Measurements from ENCODE around the gene MEA1. TPM values are rescaled to one million over a fixed set of nuclear protein-coding genes. Genes with fewer than 3 reads are reported as not detected.
"Not testable (repeated sequence)": the region's sequence is repeated elsewhere in the genome, so short reads cannot be mapped to it uniquely, and the experiment has no call there.

The MEA1 gene
- total and polyA plus RNA-seq, 7 donors = 20.3 to 95.2 (median 27.5) TPM

DNA sequence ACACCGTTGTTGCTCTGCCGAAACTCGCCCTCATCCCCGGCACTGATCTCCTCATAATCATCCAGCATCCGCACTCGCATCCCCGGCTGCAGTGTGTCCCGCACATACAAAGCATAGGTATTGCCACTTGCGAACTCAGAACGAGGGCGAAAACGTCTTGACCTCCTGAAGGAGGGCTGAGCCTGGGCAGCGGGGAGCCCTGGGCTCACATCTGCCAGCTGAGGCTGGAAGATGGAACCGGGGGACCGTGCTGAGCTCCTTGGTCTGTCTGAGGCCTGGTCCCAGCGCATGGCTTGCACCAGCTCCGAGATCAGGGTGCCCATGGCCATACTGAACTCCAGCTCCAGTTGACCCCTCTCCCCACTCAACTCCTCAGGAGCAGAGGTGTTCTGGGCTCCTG lies 37.2 kb upstream of the MEA1 start:
- intact Hi-C loops (cut with DNase I) = loop anchor here in 1 of 2 donors (5.0 kb wide), 1 partner anchor 34 kb away; no protein-coding TSS in a partner anchor
- WGBS, 3 donors = 90 to 96% (median 92%) methylated on average over 17 of the region's 17 CpGs

GRCh38 chr6:43047998-43048397 lies 34.3 kb upstream of the MEA1 start:
- 81 to 89% (median 85%) methylated on average over 7 of the region's 7 CpGs for WGBS, 3 donors
- DNase-seq (no peak), ATAC-seq (no peak)
- Histone ChIP-seq H3K27me3 (ENCODE audit: insufficient read depth in 3 of 3, low read length in 2 of 3) (no peaks in the 10 kb centered on the region), H3K27ac (no peak overlapping the region), H3K4me3 (no peak overlapping the region), H3K9me3 (no peaks in the 10 kb centered on the region), H3K36me3 (ENCODE audit: insufficient read depth in 1 of 2, low read depth in 1 of 2) (peaks cover 9 to 83% of the 10 kb centered on the region in 2 donors), H3K4me1 (no peaks in the 10 kb centered on the region)
- TF ChIP-seq CTCF (IDR thresholded peaks at IDR 0.05) = no peak
- intact Hi-C loops (cut with DNase I) = no loop called here

More for the DNA sequence above, 37.2 kb upstream of the MEA1 start:
- H3K4me3 ChIP-seq = no peak overlapping the region
- no peaks in the 10 kb centered on the region for H3K9me3 ChIP-seq
- DNase-seq = no peak
- no peaks in the 10 kb centered on the region for H3K27me3 ChIP-seq (ENCODE audit: insufficient read depth in 3 of 3, low read length in 2 of 3)
- H3K4me1 ChIP-seq = peaks cover 4% of the 10 kb centered on the region
- no peak for ATAC-seq
- no peak overlapping the region for H3K27ac ChIP-seq
- peaks cover 5 to 68% of the 10 kb centered on the region in 2 donors for H3K36me3 ChIP-seq (ENCODE audit: insufficient read depth in 1 of 2, low read depth in 1 of 2)
- TF ChIP-seq CTCF (IDR thresholded peaks at IDR 0.05) = no peak

DNA sequence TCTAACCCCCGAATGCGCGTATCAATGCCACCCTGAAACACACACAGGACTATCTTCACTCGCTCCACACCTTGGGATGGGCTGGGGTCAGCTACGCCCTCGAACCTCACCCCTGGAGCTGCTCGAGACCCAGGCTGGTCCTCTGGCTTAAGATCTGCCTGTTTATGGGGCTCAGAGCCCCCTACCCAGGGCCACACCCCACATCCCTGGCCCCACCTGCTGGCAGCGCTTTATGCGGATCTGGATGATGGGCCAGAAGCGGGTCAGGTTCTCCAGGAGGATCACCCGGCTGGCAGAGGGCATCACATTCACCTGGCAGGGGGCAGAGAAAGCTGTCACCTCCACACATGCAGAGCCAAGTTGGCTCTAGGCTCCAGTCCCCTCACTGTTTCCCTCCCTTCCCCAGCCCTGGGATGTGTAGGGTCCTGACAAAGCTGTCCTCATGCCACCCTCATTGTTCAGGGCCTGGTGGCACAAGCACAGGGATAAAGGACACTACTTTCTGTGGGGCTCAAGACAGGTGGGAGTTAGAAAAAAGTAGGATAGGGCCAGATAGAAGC lies 31.7 kb upstream of the MEA1 start:
- DNase-seq = no peak
- Histone ChIP-seq H3K4me3 (no peak overlapping the region), H3K27ac (no peak overlapping the region), H3K9me3 (no peaks in the 10 kb centered on the region), H3K36me3 (ENCODE audit: insufficient read depth in 1 of 2, low read depth in 1 of 2) (peaks cover 9 to 88% of the 10 kb centered on the region in 2 donors), H3K27me3 (ENCODE audit: insufficient read depth in 3 of 3, low read length in 2 of 3) (no peaks in the 10 kb centered on the region), H3K4me1 (no peaks in the 10 kb centered on the region)
- intact Hi-C loops (cut with DNase I) = no loop called here
- WGBS, 3 donors = 86 to 92% (median 87%) methylated on average over 11 of the region's 11 CpGs
- ATAC-seq = no peak
- no peak for TF ChIP-seq CTCF (IDR thresholded peaks at IDR 0.05)

DNA sequence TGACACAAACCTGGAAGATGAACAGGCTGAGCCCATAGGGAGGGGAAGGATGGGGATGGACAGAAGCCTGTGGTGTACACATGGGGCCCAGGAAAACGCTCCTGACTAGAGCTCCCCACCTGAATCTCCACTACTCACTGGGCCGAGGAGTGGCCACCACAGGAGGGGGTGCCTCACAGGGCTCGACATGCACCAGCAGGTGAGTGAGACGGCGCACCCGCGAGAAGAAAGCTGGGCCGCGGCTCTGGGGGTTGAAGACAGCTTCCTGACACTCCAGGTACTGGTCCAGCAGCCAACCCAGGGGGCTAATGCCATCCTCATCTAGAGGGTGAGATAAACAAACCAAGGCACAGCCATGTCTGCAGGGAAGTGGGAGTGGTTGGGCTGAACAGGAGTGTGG lies 29.6 kb upstream of the MEA1 start:
- no peak for ATAC-seq
- Histone ChIP-seq H3K27ac (no peak overlapping the region), H3K4me3 (no peak overlapping the region), H3K4me1 (no peaks in the 10 kb centered on the region), H3K27me3 (ENCODE audit: insufficient read depth in 3 of 3, low read length in 2 of 3) (no peaks in the 10 kb centered on the region), H3K9me3 (no peaks in the 10 kb centered on the region), H3K36me3 (ENCODE audit: insufficient read depth in 1 of 2, low read depth in 1 of 2) (peaks cover 8 to 84% of the 10 kb centered on the region in 2 donors)
- no peak for DNase-seq
- TF ChIP-seq CTCF (IDR thresholded peaks at IDR 0.05) = no peak
- intact Hi-C loops (cut with DNase I) = no loop called here
- 90 to 96% (median 92%) methylated on average over 9 of the region's 9 CpGs for WGBS, 3 donors

DNA sequence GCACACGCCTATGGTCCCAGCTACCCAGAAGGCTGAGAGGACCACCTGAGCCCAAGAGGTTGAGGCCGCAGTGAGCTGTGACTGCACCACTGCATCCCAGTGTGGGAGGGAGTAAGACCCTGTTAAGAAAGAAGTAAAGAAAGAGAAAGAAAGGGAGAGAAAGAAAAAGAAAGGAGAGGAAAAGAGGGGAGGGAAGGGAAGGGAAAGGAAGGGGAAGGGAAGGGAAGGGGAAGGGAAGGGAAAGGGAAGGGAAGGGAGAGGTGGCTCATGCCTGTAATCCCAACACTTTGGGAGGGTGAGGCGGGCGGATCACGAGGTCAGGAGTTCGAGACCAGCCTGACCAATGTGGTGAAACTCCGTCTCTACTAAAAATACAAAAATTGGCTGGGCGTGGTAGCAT lies 27.7 kb upstream of the MEA1 start:
- intact Hi-C loops (cut with DNase I); DNase-seq; H3K27ac ChIP-seq; H3K4me1 ChIP-seq; H3K27me3 ChIP-seq (ENCODE audit: insufficient read depth in 3 of 3, low read length in 2 of 3); ATAC-seq; H3K4me3 ChIP-seq; H3K9me3 ChIP-seq: not testable (repeated sequence)
- peaks cover 4 to 75% of the 10 kb centered on the region in 2 donors for H3K36me3 ChIP-seq (ENCODE audit: insufficient read depth in 1 of 2, low read depth in 1 of 2)
- WGBS, 3 donors = 88 to 98% (median 95%) methylated on average over 8 of the region's 8 CpGs

Data from psoas muscle (tissue), 8 donors.